ENCODE data around the gene GOPC. TPM values are rescaled to one million over a fixed set of nuclear protein-coding genes. Genes with fewer than 3 reads are reported as not detected.
A peak's percentile ranks its signal among the peaks of the same experiment; 100 is the strongest.

GOPC gene
- total RNA-seq, 2 donors from 2014 or later = 16.8 to 17.4 TPM

- Mint-ChIP-seq H3K36me3 (ENCODE audit: low read depth) (no peaks in the 10 kb centered on the region), H3K4me1 (peaks cover 8% of the 10 kb centered on the region), H3K4me3 (no peak overlapping the region), H3K27ac (no peak overlapping the region), H3K27me3 (peaks cover 38% of the 10 kb centered on the region)
- no peaks in the 10 kb centered on the region for H3K9me3 ChIP-seq (ENCODE audit: control insufficient read depth, low read length, poor library complexity, severe bottlenecking)
- no peak for DNase-seq
- ATAC-seq = no peak
Observed at GRCh38 chr6:117607511-117607910, 5.2 kb upstream of the GOPC start.

DNA sequence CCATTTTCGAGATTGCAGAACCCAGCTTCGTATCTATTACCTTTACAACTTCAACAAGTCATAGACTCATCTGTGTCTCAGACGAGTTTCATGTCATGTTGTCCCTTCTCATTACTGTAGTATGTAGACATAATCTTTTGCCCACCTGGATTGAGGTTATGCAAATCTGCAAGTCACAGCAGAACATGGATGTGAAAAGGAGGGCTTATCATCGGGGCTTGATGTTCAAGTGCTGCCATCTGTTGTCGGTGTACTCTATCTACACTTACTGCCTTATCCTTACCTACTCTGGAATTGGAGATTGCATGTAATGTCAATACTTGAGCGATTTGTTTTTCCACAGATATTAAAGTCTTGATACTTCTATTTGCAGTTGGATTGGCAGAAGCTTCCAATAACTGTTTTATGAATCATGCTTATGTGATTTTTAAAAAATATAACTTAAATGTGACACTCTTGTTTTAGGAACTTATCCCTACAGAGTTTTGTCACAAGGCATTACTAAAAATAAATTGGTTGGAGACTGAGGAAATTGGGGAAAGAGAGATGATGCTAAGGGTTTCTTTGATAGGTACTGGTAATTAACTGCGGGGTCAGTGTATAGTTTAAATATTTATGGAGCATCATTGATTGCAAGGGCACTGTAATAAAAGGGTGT, 3.0 kb upstream of the GOPC start:
- Mint-ChIP-seq H3K36me3 (ENCODE audit: low read depth) (no peaks in the 10 kb centered on the region), H3K4me1 (peaks cover 19% of the 10 kb centered on the region), H3K27me3 (peaks cover 30% of the 10 kb centered on the region), H3K4me3 (no peak overlapping the region), H3K27ac (peak overlapping the region; percentile 11)
- peak; percentile 18 for ATAC-seq
- DNase-seq = peak in 1 of 3 donors; percentile 23
- H3K9me3 ChIP-seq (ENCODE audit: control insufficient read depth, low read length, poor library complexity, severe bottlenecking) = no peaks in the 10 kb centered on the region

DNA sequence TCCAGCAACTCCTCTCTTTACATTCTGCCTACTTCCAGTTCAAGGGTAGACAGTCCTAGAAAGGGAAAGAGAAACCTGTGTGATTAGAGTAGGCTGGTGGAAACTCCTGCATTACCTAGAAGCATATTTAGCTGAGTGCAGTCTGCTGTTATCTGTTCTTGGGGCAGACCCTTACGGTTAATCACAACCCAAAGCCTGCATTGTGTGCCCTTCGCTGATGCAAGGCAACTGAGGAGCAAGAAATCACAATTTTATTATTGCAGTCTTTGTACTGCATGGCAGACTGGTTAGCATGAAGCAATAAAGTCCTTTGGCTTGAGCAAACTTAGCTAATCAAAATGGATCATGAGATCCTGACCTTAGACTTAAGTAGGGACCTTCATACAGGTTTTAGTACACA, 1.5 kb upstream of the GOPC start:
- Mint-ChIP-seq H3K4me3 (no peak overlapping the region), H3K27ac (no peak overlapping the region), H3K4me1 (peaks cover 28% of the 10 kb centered on the region), H3K27me3 (peaks cover 22% of the 10 kb centered on the region), H3K36me3 (ENCODE audit: low read depth) (no peaks in the 10 kb centered on the region)
- no peak for DNase-seq
- no peak for ATAC-seq
- no peaks in the 10 kb centered on the region for H3K9me3 ChIP-seq (ENCODE audit: control insufficient read depth, low read length, poor library complexity, severe bottlenecking)

DNA sequence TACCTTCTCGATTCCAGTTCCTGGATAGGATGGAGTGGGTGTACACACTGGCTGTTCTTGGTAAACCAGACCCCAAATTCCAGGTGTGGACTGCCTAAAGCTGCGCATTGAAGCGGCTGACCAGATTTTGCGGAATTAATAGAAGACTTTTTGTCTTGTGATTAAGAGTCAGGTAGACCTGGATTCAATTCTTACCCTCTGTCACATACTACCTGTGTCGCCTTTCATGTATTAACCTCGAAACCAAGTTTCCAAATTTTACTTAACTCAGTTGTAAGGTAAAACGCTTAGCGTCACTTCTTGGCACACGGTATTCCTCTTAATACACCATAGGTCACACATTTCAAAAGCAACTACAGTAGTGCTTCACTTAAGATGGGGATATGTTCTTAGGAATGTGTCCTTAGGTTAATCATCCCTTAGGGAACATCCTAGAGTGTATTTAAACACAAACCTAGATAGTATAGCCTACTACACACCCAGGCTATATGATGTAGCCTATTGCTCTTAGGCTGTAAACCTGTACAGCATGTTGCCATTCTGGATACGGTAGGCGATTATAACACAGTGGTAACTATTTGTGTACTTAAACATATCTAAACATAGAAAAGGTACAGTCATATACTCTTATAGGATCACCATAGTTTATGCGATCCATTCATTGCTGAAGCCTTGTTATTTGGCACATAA, 733 bp upstream of the GOPC start:
- peaks cover 19% of the 10 kb centered on the region for H3K27me3 Mint-ChIP-seq
- H3K4me3 Mint-ChIP-seq = peak overlapping the region; percentile 99
- ATAC-seq (no peak), DNase-seq (no peak)
- peak overlapping the region; percentile 99 for H3K27ac Mint-ChIP-seq
- H3K36me3 Mint-ChIP-seq (ENCODE audit: low read depth) = no peaks in the 10 kb centered on the region
- peaks cover 28% of the 10 kb centered on the region for H3K4me1 Mint-ChIP-seq
- H3K9me3 ChIP-seq (ENCODE audit: control insufficient read depth, low read length, poor library complexity, severe bottlenecking) = no peaks in the 10 kb centered on the region

DNA sequence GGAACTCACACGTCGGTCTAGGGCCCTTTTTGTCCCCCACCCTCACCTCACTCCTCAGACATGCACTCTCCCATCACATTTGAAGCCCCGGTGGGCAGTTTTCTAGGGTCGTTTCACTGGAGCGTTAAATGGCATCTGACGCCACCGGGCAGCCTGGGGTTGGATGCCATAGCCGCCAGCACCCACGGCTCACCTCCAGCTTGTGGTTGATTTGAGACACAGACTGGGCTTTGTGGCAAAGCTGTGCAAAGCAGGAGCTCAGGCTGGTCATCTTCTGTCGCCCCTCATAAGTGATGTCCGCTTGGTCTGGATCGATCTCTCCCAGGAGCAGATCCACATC, 530 bp downstream of the GOPC start:
- peaks cover 28% of the 10 kb centered on the region for H3K4me1 Mint-ChIP-seq

GRCh38 chr6:117600008-117600743, 2.1 kb downstream of the GOPC start:
- no peaks in the 10 kb centered on the region for H3K9me3 ChIP-seq (ENCODE audit: control insufficient read depth, low read length, poor library complexity, severe bottlenecking)
- Mint-ChIP-seq H3K4me3 (peak overlapping the region; percentile 66), H3K4me1 (peaks cover 28% of the 10 kb centered on the region), H3K27ac (peak overlapping the region; percentile 41), H3K27me3 (no peaks in the 10 kb centered on the region), H3K36me3 (ENCODE audit: low read depth) (no peaks in the 10 kb centered on the region)
- no peak for ATAC-seq
- DNase-seq = no peak

More for the DNA sequence above, 530 bp downstream of the GOPC start:
- Mint-ChIP-seq H3K4me3 (peak overlapping the region; percentile 99), H3K27me3 (peaks cover 6% of the 10 kb centered on the region), H3K27ac (peak overlapping the region; percentile 99), H3K36me3 (ENCODE audit: low read depth) (no peaks in the 10 kb centered on the region)
- ATAC-seq (no peak), DNase-seq (peak in 1 of 3 donors; percentile 12)
- H3K9me3 ChIP-seq (ENCODE audit: control insufficient read depth, low read length, poor library complexity, severe bottlenecking) = no peaks in the 10 kb centered on the region

DNA sequence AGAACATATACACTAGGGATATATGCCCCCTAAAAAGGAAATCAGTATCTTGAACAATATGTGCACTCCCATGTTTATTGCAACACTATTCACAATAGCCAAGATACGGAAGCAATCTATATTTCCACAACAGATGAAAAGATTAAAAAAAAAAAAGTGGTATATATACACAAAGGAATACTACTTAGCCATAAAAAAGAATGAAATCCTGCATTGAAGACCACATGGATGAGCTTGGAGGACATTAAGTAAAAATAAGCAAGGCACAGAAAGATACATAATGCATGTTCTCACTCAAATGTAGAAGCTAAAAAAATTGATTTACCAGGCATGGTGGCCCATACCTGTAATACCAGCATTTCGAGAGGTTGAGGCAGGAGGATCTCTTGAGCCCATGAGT, 4.6 kb downstream of the GOPC start:
- Mint-ChIP-seq H3K4me1 (peaks cover 25% of the 10 kb centered on the region), H3K27me3 (no peaks in the 10 kb centered on the region), H3K4me3 (no peak overlapping the region), H3K27ac (no peak overlapping the region), H3K36me3 (ENCODE audit: low read depth) (no peaks in the 10 kb centered on the region)
- ATAC-seq (no peak), DNase-seq (no peak)
- no peaks in the 10 kb centered on the region for H3K9me3 ChIP-seq (ENCODE audit: control insufficient read depth, low read length, poor library complexity, severe bottlenecking)

DNA sequence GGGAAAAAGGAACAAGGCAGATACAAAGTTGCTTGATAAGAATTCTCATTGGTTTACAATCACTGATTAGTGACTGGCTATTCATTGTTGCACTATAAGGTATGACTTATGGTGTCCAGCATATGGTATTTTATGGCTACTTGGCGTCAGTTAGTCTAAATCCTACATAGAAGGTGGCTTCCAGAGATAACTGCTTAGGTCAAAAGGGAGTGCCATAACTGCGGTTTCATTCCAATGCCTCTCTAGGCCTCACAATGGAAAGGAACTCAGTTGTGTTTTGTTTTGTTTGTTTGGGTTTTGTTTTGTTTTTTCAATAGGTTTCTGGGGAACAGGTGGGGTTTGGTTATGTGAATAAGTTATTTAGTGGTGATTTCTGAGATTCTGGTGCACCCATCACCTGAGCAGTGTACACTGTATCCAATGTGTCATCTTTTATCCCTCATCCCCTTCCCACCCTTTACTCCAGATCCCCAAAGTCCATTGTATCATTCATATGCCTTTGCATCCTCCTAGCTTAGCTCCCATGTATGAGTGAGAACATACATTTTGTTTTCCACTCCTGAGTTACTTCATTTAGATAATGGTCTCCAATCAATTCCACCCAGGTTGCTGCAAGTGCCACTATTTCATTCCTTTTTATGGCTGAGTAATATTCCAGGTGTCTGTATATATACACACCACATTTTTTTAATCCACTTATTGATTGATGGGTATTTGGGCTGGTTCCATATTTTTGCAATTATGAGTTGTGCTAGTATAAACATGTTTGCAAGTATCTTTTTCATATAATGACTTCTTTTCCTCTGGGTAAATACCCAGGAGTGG, 7.0 kb downstream of the GOPC start:
- Mint-ChIP-seq H3K36me3 (ENCODE audit: low read depth) (no peaks in the 10 kb centered on the region), H3K4me3 (no peak overlapping the region), H3K27ac (no peak overlapping the region), H3K4me1 (peaks cover 18% of the 10 kb centered on the region), H3K27me3 (no peaks in the 10 kb centered on the region)
- DNase-seq (no peak), ATAC-seq (no peak)
- H3K9me3 ChIP-seq (ENCODE audit: control insufficient read depth, low read length, poor library complexity, severe bottlenecking) = no peaks in the 10 kb centered on the region

DNA sequence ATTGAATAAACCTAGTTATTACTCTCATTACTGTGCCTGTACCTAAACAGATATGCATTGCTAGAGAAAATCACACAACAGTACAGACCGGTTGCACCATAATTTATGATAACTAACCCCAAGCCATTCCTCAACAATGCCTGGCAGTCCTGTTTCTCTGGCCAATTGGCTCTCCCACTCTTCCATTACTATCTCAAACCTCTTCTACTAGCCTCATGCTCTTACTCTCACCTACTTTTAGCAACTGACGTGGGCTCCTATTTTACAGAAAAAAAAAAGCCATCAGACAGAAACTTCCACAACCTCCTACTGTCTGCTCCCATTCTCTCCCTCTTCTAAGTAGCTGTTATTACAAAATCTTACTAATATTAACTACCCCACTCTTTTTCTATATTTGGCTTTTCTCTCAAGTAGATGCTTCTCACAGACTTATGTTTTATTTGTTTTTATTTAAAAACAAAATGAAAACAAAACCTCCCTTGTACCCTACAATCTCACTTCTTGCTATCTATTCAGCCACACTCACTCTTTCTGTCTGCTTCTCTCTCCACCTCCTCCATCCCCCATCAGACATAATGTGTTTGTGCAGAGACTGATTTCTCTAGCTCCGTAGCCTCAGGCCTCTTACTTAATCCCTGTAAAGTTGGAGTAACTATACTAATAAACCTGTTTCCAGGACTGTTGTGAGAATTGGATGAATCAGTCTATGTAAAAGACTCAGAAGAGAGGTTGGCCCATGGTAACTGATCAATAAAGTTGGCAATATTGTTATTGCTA, 9.1 kb downstream of the GOPC start:
- H3K27me3 Mint-ChIP-seq = no peaks in the 10 kb centered on the region
- no peak for ATAC-seq
- H3K9me3 ChIP-seq (ENCODE audit: control insufficient read depth, low read length, poor library complexity, severe bottlenecking) = no peaks in the 10 kb centered on the region
- no peak for DNase-seq
- H3K4me1 Mint-ChIP-seq = peaks cover 13% of the 10 kb centered on the region
- no peak overlapping the region for H3K4me3 Mint-ChIP-seq
- H3K27ac Mint-ChIP-seq = no peak overlapping the region
- H3K36me3 Mint-ChIP-seq (ENCODE audit: low read depth) = no peaks in the 10 kb centered on the region

GRCh38 chr6:117591405-117591804, 10.9 kb downstream of the GOPC start:
- H3K36me3 Mint-ChIP-seq (ENCODE audit: low read depth) = no peaks in the 10 kb centered on the region
- peaks cover 18% of the 10 kb centered on the region for H3K4me1 Mint-ChIP-seq
- no peak overlapping the region for H3K4me3 Mint-ChIP-seq
- no peaks in the 10 kb centered on the region for H3K27me3 Mint-ChIP-seq
- H3K9me3 ChIP-seq (ENCODE audit: control insufficient read depth, low read length, poor library complexity, severe bottlenecking) = no peaks in the 10 kb centered on the region
- ATAC-seq = no peak
- peak overlapping the region; percentile 59 for H3K27ac Mint-ChIP-seq
- no peak for DNase-seq

- H3K4me1 Mint-ChIP-seq = peaks cover 20% of the 10 kb centered on the region
- H3K9me3 ChIP-seq (ENCODE audit: control insufficient read depth, low read length, poor library complexity, severe bottlenecking) = no peaks in the 10 kb centered on the region
- H3K27ac Mint-ChIP-seq = no peak overlapping the region
- H3K27me3 Mint-ChIP-seq = no peaks in the 10 kb centered on the region
- no peaks in the 10 kb centered on the region for H3K36me3 Mint-ChIP-seq (ENCODE audit: low read depth)
- no peak overlapping the region for H3K4me3 Mint-ChIP-seq
- DNase-seq = no peak
- ATAC-seq = no peak
Observed at GRCh38 chr6:117590447-117590846, 11.9 kb downstream of the GOPC start.

GRCh38 chr6:117585647-117586046, 16.7 kb downstream of the GOPC start:
- no peak overlapping the region for H3K4me3 Mint-ChIP-seq
- DNase-seq = no peak
- H3K27ac Mint-ChIP-seq = peak overlapping the region; percentile 19
- no peaks in the 10 kb centered on the region for H3K9me3 ChIP-seq (ENCODE audit: control insufficient read depth, low read length, poor library complexity, severe bottlenecking)
- peaks cover 36% of the 10 kb centered on the region for H3K4me1 Mint-ChIP-seq
- H3K27me3 Mint-ChIP-seq = no peaks in the 10 kb centered on the region
- ATAC-seq = no peak
- H3K36me3 Mint-ChIP-seq (ENCODE audit: low read depth) = peaks cover 4% of the 10 kb centered on the region

Data from T-helper 17 cell (primary cell).